HepG2 (cell line): ENCODE data around the gene ZDHHC21. TPM values are rescaled to one million over a fixed set of nuclear protein-coding genes. Genes with fewer than 3 reads are reported as not detected.

ENCODE experiments used
- ATAC-seq: fragments of 200-7000 bp; cut with Tn5 transposase; 3 replicates; pipeline ENCODE4 v1.9.1; 2020; ENCODE audit warnings: mild to moderate bottlenecking, moderate library complexity
- BruUV-seq: library from RNA; stranded (reverse); fragments of 400-500 nt; replicated peaks from 2 replicates; lab custom pipeline; 2021; lab: Mats Ljungman, UMichigan
- CTCF ChIA-PET: fragments of 300-600 bp; formaldehyde crosslinking; extraction: SDS; loops from one replicate; lab custom pipeline; 2021; ENCODE audit warnings: low total read pairs, inconsistent platforms, low intra/inter-chr PET ratio; lab: Yijun Ruan, JAX
- POLR2A ChIA-PET: fragments of 350-600 bp; sonication (Branson Sonifier 250); formaldehyde crosslinking; loops from one replicate; lab custom pipeline; 2020; ENCODE audit warnings: antibody characterized with exemption, inconsistent platforms; lab: Yijun Ruan, JAX
- DNase-seq: peaks from one replicate; pipeline ENCODE4 v3.0.0-alpha.2; 2015; ENCODE audit warnings: low spot score
- FAIRE-seq: peaks from 3 replicates; lab custom pipeline; 2011; peaks lifted over from hg19 to GRCh38; lab: Jason Lieb, UNC
- H2AFZ ChIP-seq: one replicate; pipeline ENCODE4 v1.6.1; 2011; ENCODE audit warnings: low read length, inconsistent platforms
- H3K27ac ChIP-seq: fragments of 300-600 bp; 3 replicates; pipeline ENCODE4 v1.8.0; 2011; ENCODE audit warnings: mixed run types, mild to moderate bottlenecking, mixed read lengths, low read length, inconsistent platforms; ENCODE audit not compliant: insufficient read depth; ENCODE audit errors: extremely low read length
- H3K27me3 ChIP-seq, 2 experiments: fragments of 200-600 bp in 1 of 2; 2 replicates in 1 of 2; 3 replicates in 1 of 2; pipeline versions ENCODE4 v1.6.0 to v1.8.0; 2011; ENCODE audit warnings: low read length in 2 of 2, mild to moderate bottlenecking in 2 of 2, moderate library complexity in 2 of 2, inconsistent platforms in 1 of 2; ENCODE audit not compliant: insufficient read depth in 2 of 2, control insufficient read depth in 1 of 2
- H3K36me3 ChIP-seq, 2 experiments: fragments of 200-600 bp in 1 of 2; replicated peaks in 1 of 2; 2 replicates in 1 of 2; 3 replicates in 1 of 2; pipeline versions ENCODE4 v1.5.1 to v1.8.0; 2011; ENCODE audit warnings: low read length in 2 of 2, inconsistent platforms in 1 of 2; ENCODE audit not compliant: insufficient read depth in 2 of 2, control insufficient read depth in 1 of 2
- H3K4me1 ChIP-seq: 2 replicates; pipeline ENCODE4 v1.5.1; 2012; ENCODE audit warnings: low read length, inconsistent platforms; ENCODE audit not compliant: insufficient read depth
- H3K4me2 ChIP-seq: 2 replicates; pipeline ENCODE4 v1.6.0; 2011; ENCODE audit warnings: low read depth, low read length, inconsistent platforms
- H3K4me3 ChIP-seq, 3 experiments: fragments of 200-600 bp in 1 of 3; sonication (generic), shearing (Covaris generic) in 1 of 3; replicated peaks in 1 of 3; 2 replicates each; pipeline ENCODE4 v1.5.1; 2011 to 2016; ENCODE audit warnings: low read length in 3 of 3, inconsistent platforms in 2 of 3, low read depth in 2 of 3, mild to moderate bottlenecking in 2 of 3, control low read depth in 1 of 3, mixed read lengths in 1 of 3; ENCODE audit not compliant: insufficient read depth in 1 of 3
- H3K79me2 ChIP-seq: one replicate; pipeline ENCODE4 v1.6.1; 2011; ENCODE audit warnings: low read length, inconsistent platforms; ENCODE audit not compliant: insufficient read depth
- H3K9ac ChIP-seq: 2 replicates; pipeline ENCODE4 v1.6.0; 2011; ENCODE audit warnings: mild to moderate bottlenecking, low read depth, low read length, inconsistent platforms; ENCODE audit not compliant: insufficient read depth
- H3K9me3 ChIP-seq: 2 replicates; pipeline ENCODE4 v1.5.1; 2012; ENCODE audit warnings: mild to moderate bottlenecking, low read length
- H4K20me1 ChIP-seq: 2 replicates; pipeline ENCODE4 v1.6.0; 2011; ENCODE audit warnings: inconsistent platforms, mild to moderate bottlenecking, low read length, moderate library complexity; ENCODE audit not compliant: insufficient read depth
- MEF2D ChIP-seq: sonication (generic); formaldehyde crosslinking; IDR thresholded peaks from 2 replicates; pipeline ENCODE4 v1.5.1; 2020; ENCODE audit warnings: mild to moderate bottlenecking, missing genetic modification reagents
- NBN ChIP-seq: fragments of 450-650 bp; conservative IDR thresholded peaks from 2 replicates; pipeline ENCODE4 v1.6.1; 2017
- ZFP90 ChIP-seq: sonication (generic); formaldehyde crosslinking; IDR thresholded peaks from 2 replicates; pipeline ENCODE4 v1.8.0; 2022; ENCODE audit warnings: missing genetic modification reagents, mild to moderate bottlenecking, inconsistent platforms, borderline replicate concordance
- ZKSCAN8 ChIP-seq: IDR thresholded peaks from 2 replicates; pipeline ENCODE4 v1.6.1; 2016; ENCODE audit warnings: borderline replicate concordance, missing genetic modification reagents, missing compliant biosample characterization
- ZNF331 ChIP-seq: sonication (generic); formaldehyde crosslinking; IDR thresholded peaks from 2 replicates; pipeline ENCODE4 v1.4.0; 2020; ENCODE audit warnings: missing genetic modification reagents
- ZNF543 ChIP-seq: sonication (generic); formaldehyde crosslinking; IDR thresholded peaks from 2 replicates; pipeline ENCODE4 v1.4.0; 2020; ENCODE audit warnings: mild to moderate bottlenecking, missing genetic modification reagents
- ZNF615 ChIP-seq: sonication (generic); formaldehyde crosslinking; IDR thresholded peaks from 2 replicates; pipeline ENCODE4 v1.5.0; 2020; ENCODE audit warnings: mild to moderate bottlenecking, missing genetic modification reagents, borderline replicate concordance
- ZNF644 ChIP-seq: IDR thresholded peaks from 2 replicates; pipeline ENCODE4 v1.6.1; 2016; ENCODE audit warnings: low read depth
- ZNF878 ChIP-seq: sonication (generic); formaldehyde crosslinking; IDR thresholded peaks from 2 replicates; pipeline ENCODE4 v1.8.1; 2023; ENCODE audit warnings: mild to moderate bottlenecking, missing genetic modification reagents, moderate library complexity
- in situ Hi-C: cut with HindIII; loops from 2 replicates; pipeline ENCODE4 v1.10.0; 2017; ENCODE audit warnings: low pct_unique_long_range_greater_than_20kb; ENCODE audit not compliant: extremely low pct_ligation_motif_present
- intact Hi-C: fragments of 100-400 bp; cut with micrococcal nuclease; formaldehyde crosslinking; loops from one replicate; pipeline ENCODE4 v1.10.0; 2022; ENCODE audit not compliant: unreplicated experiment
- polyA plus RNA-seq, 8 experiments: library from polyadenylated mRNA; depleted of rRNA in 3 of 8; stranded (reverse) in 7 of 8; unstranded in 1 of 8; fragments of >200 nt; fragmentation: Illumina TruSeq in 4 of 8; extraction: Trizol in 4 of 8; gene quantifications; 2 replicates each; pipeline versions ENCODE4 v1.2.1 to v1.2.3, GENCODE V29; 2011 to 2016; ENCODE audit warnings: low read depth in 4 of 8, missing spikeins in 1 of 8, mixed read lengths in 1 of 8; ENCODE audit not compliant: insufficient read depth in 1 of 8
- total RNA-seq, 5 experiments: library from RNA; depleted of rRNA; stranded (reverse); fragments of >200 nt; fragmentation: Illumina TruSeq; extraction: Trizol; gene quantifications; 2 replicates each; pipeline ENCODE4 v1.2.3, GENCODE V29; 2016; ENCODE audit warnings: low read depth in 1 of 5
- TF ChIP-seq, protein P1 (sequence below): sonication (generic); IDR thresholded peaks from 2 replicates; pipeline ENCODE4 v1.6.1; 2016; ENCODE audit warnings: low read depth, borderline replicate concordance
- TF ChIP-seq, protein P2 (sequence below), 2 experiments: sonication (generic) in 1 of 2; formaldehyde crosslinking in 1 of 2; IDR thresholded peaks; 2 replicates each; pipeline versions ENCODE4 v1.5.1 to v1.6.1; 2011 to 2020; ENCODE audit warnings: borderline replicate concordance in 1 of 2, low read depth in 1 of 2, low read length in 1 of 2, mild to moderate bottlenecking in 1 of 2, missing genetic modification reagents in 1 of 2, moderate library complexity in 1 of 2
- TF ChIP-seq, protein P3 (sequence below): sonication (generic); formaldehyde crosslinking; IDR thresholded peaks from 2 replicates; pipeline ENCODE4 v1.8.0; 2022; ENCODE audit warnings: mild to moderate bottlenecking, missing genetic modification reagents; ENCODE audit not compliant: insufficient replicate concordance
- TF ChIP-seq, protein P4 (sequence below): sonication (generic); formaldehyde crosslinking; IDR thresholded peaks from 2 replicates; pipeline ENCODE4 v1.9.0; 2021; ENCODE audit warnings: missing genetic modification reagents, borderline replicate concordance

Gene ZDHHC21
- total and polyA plus RNA-seq, 2 of the 13 experiments (the other 11 are each of a cell fraction or from before 2014, with no cell fraction given): 2.4 to 3.7 TPM

DNA sequence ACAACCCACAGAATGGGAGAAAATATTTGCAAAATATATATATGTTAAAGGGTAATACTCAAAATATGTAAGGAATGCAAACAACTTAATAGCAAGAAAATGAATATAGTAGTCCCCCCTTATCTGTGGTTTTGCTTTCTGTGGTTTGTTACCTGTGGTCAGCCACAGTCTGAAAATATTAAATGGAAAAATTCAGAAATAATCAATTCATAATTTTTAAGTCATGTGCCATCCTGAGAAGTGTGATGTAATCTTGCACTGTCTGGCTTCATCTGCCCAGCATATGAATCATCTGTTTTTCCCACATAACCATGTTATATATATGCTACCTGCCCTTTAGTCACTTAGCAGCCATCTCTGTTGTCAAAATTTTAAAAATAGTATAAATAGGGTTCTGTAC is 17.6 kb upstream of the ZDHHC21 start:
- no TSS peak for BruUV-seq
- H3K36me3 ChIP-seq: no peaks in the 10 kb centered on the region
- H3K27ac ChIP-seq: no peak overlapping the region
- no peaks in the 10 kb centered on the region for H4K20me1 ChIP-seq
- CTCF ChIA-PET: no interaction called here
- no peaks in the 10 kb centered on the region for H3K4me1 ChIP-seq
- H3K4me3 ChIP-seq: no peak overlapping the region
- ATAC-seq (no peak), FAIRE-seq (no peak), DNase-seq (no peak)
- intact Hi-C loops (no loop called here), in situ Hi-C loops (no loop called here)
- peaks cover 8% of the 10 kb centered on the region; the same call in 1 of the 2 replicates for H3K9me3 ChIP-seq
- H3K27me3 ChIP-seq: peaks cover 0 to 4% of the 10 kb centered on the region in 2 experiments; a peak in 1 of 5 replicates
- no peak overlapping the region for H2AFZ ChIP-seq
- POLR2A ChIA-PET: no interaction called here
- no peak overlapping the region for H3K4me2 ChIP-seq
- no peak for TF ChIP-seq NBN
- no peak for TF ChIP-seq ZNF331 (CRISPR knock-in tag)
- no peak for TF ChIP-seq ZNF543 (CRISPR knock-in tag)
- TF ChIP-seq, protein P1, sequence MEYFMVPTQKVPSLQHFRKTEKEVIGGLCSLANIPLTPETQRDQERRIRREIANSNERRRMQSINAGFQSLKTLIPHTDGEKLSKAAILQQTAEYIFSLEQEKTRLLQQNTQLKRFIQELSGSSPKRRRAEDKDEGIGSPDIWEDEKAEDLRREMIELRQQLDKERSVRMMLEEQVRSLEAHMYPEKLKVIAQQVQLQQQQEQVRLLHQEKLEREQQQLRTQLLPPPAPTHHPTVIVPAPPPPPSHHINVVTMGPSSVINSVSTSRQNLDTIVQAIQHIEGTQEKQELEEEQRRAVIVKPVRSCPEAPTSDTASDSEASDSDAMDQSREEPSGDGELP: no peak
- no peak for TF ChIP-seq MEF2D (CRISPR knock-in tag)
- no peak for TF ChIP-seq ZKSCAN8
- no peak for TF ChIP-seq ZNF615 (CRISPR knock-in tag)
- TF ChIP-seq ZNF878 (CRISPR knock-in tag): no peak
- TF ChIP-seq, protein P2, sequence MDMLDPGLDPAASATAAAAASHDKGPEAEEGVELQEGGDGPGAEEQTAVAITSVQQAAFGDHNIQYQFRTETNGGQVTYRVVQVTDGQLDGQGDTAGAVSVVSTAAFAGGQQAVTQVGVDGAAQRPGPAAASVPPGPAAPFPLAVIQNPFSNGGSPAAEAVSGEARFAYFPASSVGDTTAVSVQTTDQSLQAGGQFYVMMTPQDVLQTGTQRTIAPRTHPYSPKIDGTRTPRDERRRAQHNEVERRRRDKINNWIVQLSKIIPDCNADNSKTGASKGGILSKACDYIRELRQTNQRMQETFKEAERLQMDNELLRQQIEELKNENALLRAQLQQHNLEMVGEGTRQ (IDR thresholded peaks at IDR 0.05; ENCODE audit: low read depth, low read length): no peak
- TF ChIP-seq, protein P2 (CRISPR knock-in tag; IDR thresholded peaks at IDR 0.05; ENCODE audit: borderline replicate concordance): no peak
- TF ChIP-seq ZNF644: no peak
- TF ChIP-seq, protein P3, sequence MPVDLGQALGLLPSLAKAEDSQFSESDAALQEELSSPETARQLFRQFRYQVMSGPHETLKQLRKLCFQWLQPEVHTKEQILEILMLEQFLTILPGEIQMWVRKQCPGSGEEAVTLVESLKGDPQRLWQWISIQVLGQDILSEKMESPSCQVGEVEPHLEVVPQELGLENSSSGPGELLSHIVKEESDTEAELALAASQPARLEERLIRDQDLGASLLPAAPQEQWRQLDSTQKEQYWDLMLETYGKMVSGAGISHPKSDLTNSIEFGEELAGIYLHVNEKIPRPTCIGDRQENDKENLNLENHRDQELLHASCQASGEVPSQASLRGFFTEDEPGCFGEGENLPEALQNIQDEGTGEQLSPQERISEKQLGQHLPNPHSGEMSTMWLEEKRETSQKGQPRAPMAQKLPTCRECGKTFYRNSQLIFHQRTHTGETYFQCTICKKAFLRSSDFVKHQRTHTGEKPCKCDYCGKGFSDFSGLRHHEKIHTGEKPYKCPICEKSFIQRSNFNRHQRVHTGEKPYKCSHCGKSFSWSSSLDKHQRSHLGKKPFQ (CRISPR knock-in tag): no peak
- no peak for TF ChIP-seq ZFP90 (CRISPR knock-in tag)
- TF ChIP-seq, protein P4, sequence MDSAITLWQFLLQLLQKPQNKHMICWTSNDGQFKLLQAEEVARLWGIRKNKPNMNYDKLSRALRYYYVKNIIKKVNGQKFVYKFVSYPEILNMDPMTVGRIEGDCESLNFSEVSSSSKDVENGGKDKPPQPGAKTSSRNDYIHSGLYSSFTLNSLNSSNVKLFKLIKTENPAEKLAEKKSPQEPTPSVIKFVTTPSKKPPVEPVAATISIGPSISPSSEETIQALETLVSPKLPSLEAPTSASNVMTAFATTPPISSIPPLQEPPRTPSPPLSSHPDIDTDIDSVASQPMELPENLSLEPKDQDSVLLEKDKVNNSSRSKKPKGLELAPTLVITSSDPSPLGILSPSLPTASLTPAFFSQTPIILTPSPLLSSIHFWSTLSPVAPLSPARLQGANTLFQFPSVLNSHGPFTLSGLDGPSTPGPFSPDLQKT: no peak
- no peaks in the 10 kb centered on the region for H3K79me2 ChIP-seq
- H3K9ac ChIP-seq: no peak overlapping the region
